Measurements from ENCODE around the gene ARHGEF28. TPM values are rescaled to one million over a fixed set of nuclear protein-coding genes. Genes with fewer than 3 reads are reported as not detected.

Gene ARHGEF28
- total RNA-seq, 1 donor from 2014 or later, result 66.1 TPM

GRCh38 chr5:73759771-73760170, 133.8 kb downstream of the ARHGEF28 start:
- no peaks in the 10 kb centered on the region for H3K27me3 ChIP-seq (ENCODE audit: control insufficient read depth, insufficient read depth, low read length)
- TF ChIP-seq CTCF (IDR thresholded peaks at IDR 0.05; ENCODE audit: insufficient read depth, low read length, poor library complexity, severe bottlenecking), result no peak
- H3K36me3 ChIP-seq (ENCODE audit: control insufficient read depth, insufficient read depth, low read length), result no peaks in the 10 kb centered on the region
- H3K4me3 ChIP-seq (ENCODE audit: low read depth, low read length), result no peak overlapping the region
- no peak for DNase-seq (ENCODE audit: low read depth)

DNA sequence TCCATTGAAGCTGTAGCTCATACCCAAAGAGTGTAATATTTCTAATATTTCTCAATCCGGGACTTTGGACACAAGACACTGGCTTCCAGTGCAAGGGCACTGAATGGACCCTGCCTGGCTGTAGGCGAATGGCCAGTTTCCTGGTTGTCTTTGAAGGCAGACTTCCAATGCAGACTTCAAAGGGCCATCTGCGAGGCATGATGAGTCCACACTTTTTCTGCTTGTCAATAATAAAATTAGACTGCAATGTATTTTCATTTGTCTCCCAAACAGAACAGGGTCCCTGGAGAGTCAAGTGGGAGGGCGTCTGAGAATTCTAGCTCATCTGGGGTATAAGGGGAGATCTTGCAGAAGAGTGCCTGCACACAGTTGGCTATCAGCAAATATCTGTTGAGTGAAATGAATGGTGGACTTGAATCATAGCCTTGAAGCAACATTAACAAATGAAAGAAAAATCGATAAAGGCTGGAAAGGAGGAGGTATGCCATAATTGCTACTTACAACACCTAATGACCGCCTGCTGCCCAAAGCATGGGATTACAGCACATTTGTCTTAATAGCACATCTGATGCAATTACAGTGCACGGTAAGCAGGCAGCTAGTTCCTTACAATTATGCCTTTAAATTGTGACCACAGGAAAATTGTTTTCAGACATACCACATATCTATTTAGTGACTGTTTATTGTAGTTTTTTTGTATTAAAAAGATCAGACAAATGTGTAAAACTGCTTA, 137.5 kb downstream of the ARHGEF28 start:
- no peak for TF ChIP-seq CTCF (IDR thresholded peaks at IDR 0.05; ENCODE audit: insufficient read depth, low read length, poor library complexity, severe bottlenecking)
- Histone ChIP-seq H3K36me3 (ENCODE audit: control insufficient read depth, insufficient read depth, low read length) (no peaks in the 10 kb centered on the region), H3K27me3 (ENCODE audit: control insufficient read depth, insufficient read depth, low read length) (no peaks in the 10 kb centered on the region), H3K4me3 (ENCODE audit: low read depth, low read length) (no peak overlapping the region)
- no peak for DNase-seq (ENCODE audit: low read depth)

DNA sequence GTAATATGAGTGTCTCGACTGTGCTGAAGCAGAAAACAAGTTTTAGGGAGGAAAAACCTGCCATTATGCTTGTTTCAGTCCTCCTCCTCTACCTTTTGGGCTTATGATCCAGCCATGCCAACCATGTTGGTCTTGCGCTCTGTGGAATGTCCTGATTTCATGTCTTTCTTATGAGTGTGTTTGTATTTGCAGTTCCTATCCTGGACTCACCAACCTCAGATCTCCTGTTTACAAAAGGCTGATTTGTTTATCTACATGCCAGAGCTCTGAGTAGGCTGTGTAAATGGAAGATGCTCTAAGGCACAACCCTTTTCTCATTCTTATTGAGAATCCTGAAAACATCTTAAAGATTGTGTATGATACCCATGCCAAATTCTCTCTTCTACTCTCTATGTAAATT, 138.6 kb downstream of the ARHGEF28 start:
- no peak for TF ChIP-seq CTCF (IDR thresholded peaks at IDR 0.05; ENCODE audit: insufficient read depth, low read length, poor library complexity, severe bottlenecking)
- Histone ChIP-seq H3K27me3 (ENCODE audit: control insufficient read depth, insufficient read depth, low read length) (no peaks in the 10 kb centered on the region), H3K36me3 (ENCODE audit: control insufficient read depth, insufficient read depth, low read length) (no peaks in the 10 kb centered on the region), H3K4me3 (ENCODE audit: low read depth, low read length) (no peak overlapping the region)
- DNase-seq (ENCODE audit: low read depth), result peak; percentile 35

DNA sequence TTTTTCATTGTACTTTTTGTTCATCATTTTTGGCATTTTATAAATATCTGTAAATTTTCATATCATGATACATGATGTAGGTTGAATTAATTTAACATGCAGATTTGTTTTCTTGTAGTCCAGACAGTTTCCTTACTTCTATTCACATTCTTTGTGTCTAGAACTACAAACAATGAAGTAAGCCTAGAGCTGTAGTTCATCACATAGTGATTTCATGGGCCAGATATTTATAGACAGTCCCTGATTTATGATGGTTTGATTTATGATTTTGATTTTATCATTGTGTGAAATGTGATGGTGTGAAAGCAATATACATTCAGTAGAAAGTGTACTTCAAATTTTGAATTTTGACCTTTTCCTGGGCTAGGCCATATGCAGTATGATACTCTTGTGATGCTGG, 139.0 kb downstream of the ARHGEF28 start:
- Histone ChIP-seq H3K36me3 (ENCODE audit: control insufficient read depth, insufficient read depth, low read length) (no peaks in the 10 kb centered on the region), H3K27me3 (ENCODE audit: control insufficient read depth, insufficient read depth, low read length) (no peaks in the 10 kb centered on the region), H3K4me3 (ENCODE audit: low read depth, low read length) (no peak overlapping the region)
- no peak for TF ChIP-seq CTCF (IDR thresholded peaks at IDR 0.05; ENCODE audit: insufficient read depth, low read length, poor library complexity, severe bottlenecking)
- DNase-seq (ENCODE audit: low read depth), result no peak

GRCh38 chr5:73766902-73767301, 140.9 kb downstream of the ARHGEF28 start:
- DNase-seq (ENCODE audit: low read depth), result no peak
- no peak for TF ChIP-seq CTCF (IDR thresholded peaks at IDR 0.05; ENCODE audit: insufficient read depth, low read length, poor library complexity, severe bottlenecking)
- H3K36me3 ChIP-seq (ENCODE audit: control insufficient read depth, insufficient read depth, low read length), result no peaks in the 10 kb centered on the region
- no peak overlapping the region for H3K4me3 ChIP-seq (ENCODE audit: low read depth, low read length)
- H3K27me3 ChIP-seq (ENCODE audit: control insufficient read depth, insufficient read depth, low read length), result no peaks in the 10 kb centered on the region

All from kidney epithelial cell (primary cell).